ENCODE data around the gene TUBB1. TPM values are rescaled to one million over a fixed set of nuclear protein-coding genes. Genes with fewer than 3 reads are reported as not detected.
"Not testable (repeated sequence)": the region's sequence is repeated elsewhere in the genome, so short reads cannot be mapped to it uniquely, and the experiment has no call there.

TUBB1 gene
- total and polyA plus RNA-seq, 2 of the 4 experiments (the other 2 are of a cell fraction), result not detected

- CTCF ChIA-PET; H2BK15ac ChIP-seq (ENCODE audit: low read depth, low read length); DNase-seq; H2BK120ac ChIP-seq (ENCODE audit: low read depth, low read length); H2AK5ac ChIP-seq (ENCODE audit: low read depth, low read length); H2BK5ac ChIP-seq (ENCODE audit: low read depth, low read length, poor library complexity, severe bottlenecking); H4K8ac ChIP-seq (ENCODE audit: low read depth in 2 of 2, low read length in 2 of 2); H3K14ac ChIP-seq (replicated peaks; ENCODE audit: low read depth, low read length); dilution Hi-C loops (cut with HindIII; ENCODE audit: low sequenced_read_pairs, unreplicated experiment); H3K27me3 ChIP-seq (ENCODE audit: control insufficient read depth, insufficient read depth, low read length); H3K9ac ChIP-seq (ENCODE audit: low read depth, low read length); BruUV-seq (replicated peaks); H2BK20ac ChIP-seq (ENCODE audit: low read depth, low read length); ATAC-seq (ENCODE audit: low read depth); H3K4ac ChIP-seq (ENCODE audit: low read depth, low read length); H3K18ac ChIP-seq (ENCODE audit: low read depth, low read length); H3K4me1 ChIP-seq (ENCODE audit: control insufficient read depth, insufficient read depth, low read length); H3K4me2 ChIP-seq (ENCODE audit: low read depth, low read length); H3K56ac ChIP-seq (ENCODE audit: extremely low read depth, insufficient read depth, low read length); H3K27ac ChIP-seq (ENCODE audit: insufficient read depth, low read length); H4K91ac ChIP-seq (ENCODE audit: insufficient read depth, low read depth, low read length); H3K23ac ChIP-seq (ENCODE audit: low read depth, low read length); H3K9me3 ChIP-seq (ENCODE audit: control insufficient read depth, insufficient read depth, low read length); H4K5ac ChIP-seq (ENCODE audit: low read depth, low read length); H2AFZ ChIP-seq (replicated peaks; ENCODE audit: low read length, poor library complexity); H2AK9ac ChIP-seq (replicated peaks; ENCODE audit: low read depth, low read length, poor library complexity); H3K4me3 ChIP-seq (ENCODE audit: insufficient read depth, low read depth, low read length): not testable (repeated sequence)
- Histone ChIP-seq H3K9me1 (ENCODE audit: insufficient read depth, low read length) (peaks cover 22% of the 10 kb centered on the region), H3K79me1 (ENCODE audit: low read depth in 1 of 2, low read length in 2 of 2) (peaks cover 29 to 59% of the 10 kb centered on the region in 2 experiments), H4K20me1 (ENCODE audit: insufficient read depth, low read length) (peaks cover 19% of the 10 kb centered on the region), H3K36me3 (ENCODE audit: control insufficient read depth, insufficient read depth, low read length) (peaks cover 12% of the 10 kb centered on the region)
- intact Hi-C loops (cut with micrococcal nuclease) (loop anchor here (5.0 kb wide), 1 partner anchor 76 kb away; no protein-coding TSS in a partner anchor), in situ Hi-C loops (cut with MboI; ENCODE audit: low sequenced_read_pairs) (loop anchor here (5.0 kb wide), 1 partner anchor 76 kb away; no protein-coding TSS in a partner anchor)
- POLR2A ChIA-PET (ENCODE audit: unreplicated experiment), result interaction anchor here (0.6 kb wide), 1 partner anchor 10 kb away, joined by 3 read pairs; no protein-coding TSS in a partner anchor
- WGBS, 2 experiments (ENCODE audit: extremely low coverage in 2 of 2, insufficient read length in 1 of 2), result 100% methylated on average over 2 of the region's 12 CpGs; no CpG with 5 or more reads in 1 of the 2 experiments
Measured at GRCh38 chr20:58983115-58983468, 36.1 kb upstream of the TUBB1 start.

Data from IMR-90 (cell line).